Raji (cell line): ENCODE data around the gene POU6F2.

Source experiments
- POLR2A ChIP-seq: IDR thresholded peaks from 2 replicates; pipeline ENCODE4 v1.6.1; 2011; ENCODE audit warnings: low read depth, low read length, control low read depth; ENCODE audit not compliant: insufficient read depth

Gene POU6F2

DNA sequence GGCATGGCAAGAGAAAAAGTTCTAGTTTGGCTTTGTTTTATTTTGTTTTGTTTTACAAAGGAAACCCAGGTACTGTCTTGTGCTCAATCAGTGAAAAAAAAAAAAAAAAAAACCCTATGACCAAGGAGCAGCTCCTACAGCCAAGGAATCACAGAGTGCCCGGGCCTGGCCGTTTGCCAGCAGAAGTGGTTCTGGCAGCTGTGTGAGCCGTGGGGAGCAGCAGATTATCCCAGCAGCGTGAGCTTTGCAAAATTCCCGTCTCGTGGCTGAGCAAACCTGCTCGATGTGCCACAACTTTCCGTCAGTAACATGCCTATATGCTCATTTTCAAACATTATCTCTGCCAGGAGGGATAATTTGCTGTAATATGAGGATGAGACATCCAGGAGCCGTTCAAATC lies 293.7 kb downstream of the POU6F2 start:
- TF ChIP-seq POLR2A, result no peak

DNA sequence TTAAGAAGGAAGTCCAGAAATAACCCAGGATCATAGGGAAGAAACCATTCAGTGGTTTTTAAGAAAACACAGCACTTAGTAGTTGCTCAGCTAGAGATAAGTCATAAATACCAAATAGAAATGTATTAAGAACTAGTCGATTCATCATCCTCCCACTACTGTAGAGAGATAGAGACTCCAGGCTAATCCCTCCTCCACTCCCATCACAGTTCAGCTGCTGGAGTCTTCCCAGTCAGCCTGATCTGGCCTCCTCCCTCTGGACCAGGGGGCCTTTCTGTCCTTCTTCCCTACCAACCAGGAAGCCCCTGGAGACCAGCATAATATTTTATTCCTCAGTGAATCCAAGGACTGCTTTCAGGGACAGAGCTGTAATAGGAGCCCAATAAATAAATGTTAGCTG lies 294.4 kb downstream of the POU6F2 start:
- no peak for TF ChIP-seq POLR2A

DNA sequence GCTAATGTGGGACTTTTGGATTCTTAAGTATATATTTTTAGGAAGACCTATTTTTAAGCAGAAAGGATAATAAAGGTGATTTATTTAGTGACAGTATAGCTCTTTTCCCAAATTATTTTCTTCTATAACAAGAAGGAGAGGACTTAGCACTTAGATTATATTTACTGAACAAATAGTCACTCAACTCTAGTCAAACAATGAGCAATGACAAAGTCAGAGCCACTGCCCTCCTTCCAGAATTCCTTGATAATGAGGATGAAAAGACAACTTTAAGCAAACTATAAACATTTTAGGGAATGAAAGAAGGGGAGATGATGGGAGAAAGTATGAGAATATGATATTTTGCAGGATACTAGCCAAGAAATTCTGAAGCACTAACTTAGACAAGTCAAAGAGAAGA lies 295.0 kb downstream of the POU6F2 start:
- TF ChIP-seq POLR2A, result no peak

DNA sequence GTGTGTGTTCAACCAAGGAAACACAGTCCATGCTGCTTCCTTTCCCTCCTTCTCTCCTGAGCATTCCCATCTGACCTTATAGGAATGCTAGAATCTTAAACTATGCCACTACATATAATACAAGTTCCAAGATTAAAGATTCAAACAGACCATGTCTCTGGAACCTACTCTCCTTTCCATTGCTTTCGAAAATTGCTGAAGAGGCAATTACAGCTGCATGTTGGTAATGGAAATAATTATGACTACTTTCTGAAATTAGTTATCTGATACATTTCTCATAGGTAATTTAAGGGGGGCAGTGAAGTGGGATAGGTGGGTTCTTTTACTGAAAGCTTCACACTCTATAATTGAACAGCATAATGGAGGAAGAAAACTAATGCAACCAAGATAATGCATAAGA lies 302.6 kb downstream of the POU6F2 start:
- no peak for TF ChIP-seq POLR2A

DNA sequence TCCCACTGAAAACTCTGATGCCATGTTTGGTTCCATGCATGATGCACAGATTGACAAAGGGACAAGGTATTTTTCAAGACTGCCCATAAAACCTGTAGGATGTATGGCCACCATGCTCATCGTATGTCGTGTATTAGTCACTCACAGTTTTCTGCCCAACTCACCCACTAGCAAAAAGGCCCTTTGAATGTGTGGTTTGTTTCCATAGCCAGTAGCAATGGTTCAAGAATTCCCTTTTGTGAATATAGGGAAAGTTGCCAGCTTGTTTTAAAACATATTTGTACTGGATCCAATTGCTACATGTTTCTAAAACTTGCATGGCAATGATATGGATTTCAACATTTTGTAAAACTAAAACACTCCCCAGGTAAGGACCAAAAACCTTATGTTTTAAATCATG lies 307.5 kb downstream of the POU6F2 start:
- no peak for TF ChIP-seq POLR2A

DNA sequence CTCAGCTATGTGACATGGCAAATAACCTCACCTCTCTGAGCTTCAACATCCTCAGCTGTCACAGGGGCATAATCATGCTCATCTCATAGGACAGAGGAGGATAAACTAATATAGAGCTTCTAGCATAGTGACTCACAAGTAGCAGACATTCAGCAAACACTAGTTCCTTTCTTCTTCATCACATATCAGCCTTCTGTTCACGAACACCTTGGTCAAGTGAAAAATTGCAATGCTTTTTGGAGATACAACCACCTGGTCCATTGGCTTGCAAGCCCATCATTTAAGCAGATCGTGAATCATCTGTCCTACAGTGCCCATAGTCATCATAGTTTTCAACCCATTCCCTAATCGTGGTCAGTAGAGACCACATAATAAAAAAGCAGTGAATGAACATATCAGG lies 310.6 kb downstream of the POU6F2 start:
- TF ChIP-seq POLR2A, result no peak

DNA sequence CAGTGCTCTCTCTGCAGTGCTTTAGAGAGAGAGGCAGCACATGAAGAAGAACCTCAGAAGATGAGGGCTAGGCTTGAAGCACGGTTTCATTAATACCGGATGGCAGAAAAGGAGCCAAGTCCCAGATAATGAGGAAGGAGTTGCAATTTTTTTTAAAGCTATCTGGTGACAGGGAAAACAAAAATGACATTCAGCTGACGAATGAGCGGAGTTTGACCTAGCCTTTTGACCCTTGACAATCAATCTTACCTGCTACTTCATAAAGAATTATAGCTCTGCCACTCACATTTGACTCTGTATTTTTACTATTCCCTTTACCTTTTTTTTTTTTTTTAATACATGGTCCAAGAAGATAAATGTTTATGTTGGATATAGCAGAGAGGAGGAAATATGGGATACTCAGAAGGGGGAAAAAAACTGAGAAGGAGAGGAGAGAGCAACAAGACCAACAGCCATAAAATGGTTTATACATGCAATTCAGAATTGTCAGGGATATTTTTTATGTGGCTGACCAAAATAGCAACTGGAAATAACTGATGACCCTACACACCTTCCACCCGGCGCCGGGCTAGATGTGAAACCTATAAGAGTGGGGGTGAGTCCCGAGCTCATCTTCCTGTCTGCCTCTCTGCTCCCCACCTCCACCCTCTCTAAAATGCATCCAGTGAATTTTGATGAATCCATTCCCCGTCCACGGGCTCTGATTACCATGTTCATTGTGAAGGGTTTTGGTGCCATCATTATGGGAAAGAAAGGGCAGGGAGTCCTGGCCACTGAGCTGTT lies 314.1 kb downstream of the POU6F2 start:
- no peak for TF ChIP-seq POLR2A

DNA sequence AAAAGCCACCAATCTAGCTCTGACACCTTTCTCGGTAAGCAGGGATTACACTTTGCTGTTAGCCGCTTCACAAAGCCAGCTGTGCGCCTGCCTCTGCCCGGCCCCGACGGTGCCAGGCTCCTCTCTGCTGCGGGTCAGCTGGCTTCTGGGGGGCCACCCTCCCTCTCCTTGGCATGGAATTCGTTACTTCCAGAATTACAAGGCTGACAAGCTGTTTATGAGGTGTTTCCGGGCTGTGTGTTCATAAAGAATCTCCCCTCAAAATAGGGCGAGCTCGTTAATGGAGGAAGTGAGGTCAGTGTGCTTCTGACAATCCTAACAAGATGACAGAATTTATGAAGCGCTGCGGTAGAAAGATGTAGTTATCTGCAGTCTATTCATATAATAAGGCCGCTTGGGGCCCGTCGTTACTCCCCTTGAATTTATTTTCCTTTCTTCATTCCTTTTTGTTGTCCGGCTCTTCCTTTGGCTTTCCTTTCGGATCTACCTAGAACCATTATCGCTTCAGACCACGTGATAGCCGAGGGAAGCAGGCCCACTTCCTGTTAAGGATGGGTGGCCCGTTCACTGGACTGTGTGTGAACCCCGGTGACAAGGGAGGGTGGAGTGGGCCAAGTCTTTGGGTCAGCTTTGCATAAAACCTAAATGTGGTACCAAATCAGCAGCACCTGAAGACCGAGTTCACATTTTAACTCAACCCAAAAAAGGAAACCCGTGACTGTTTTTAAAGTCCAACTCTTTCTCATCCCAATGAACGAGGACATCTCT lies 315.5 kb downstream of the POU6F2 start:
- no peak for TF ChIP-seq POLR2A

DNA sequence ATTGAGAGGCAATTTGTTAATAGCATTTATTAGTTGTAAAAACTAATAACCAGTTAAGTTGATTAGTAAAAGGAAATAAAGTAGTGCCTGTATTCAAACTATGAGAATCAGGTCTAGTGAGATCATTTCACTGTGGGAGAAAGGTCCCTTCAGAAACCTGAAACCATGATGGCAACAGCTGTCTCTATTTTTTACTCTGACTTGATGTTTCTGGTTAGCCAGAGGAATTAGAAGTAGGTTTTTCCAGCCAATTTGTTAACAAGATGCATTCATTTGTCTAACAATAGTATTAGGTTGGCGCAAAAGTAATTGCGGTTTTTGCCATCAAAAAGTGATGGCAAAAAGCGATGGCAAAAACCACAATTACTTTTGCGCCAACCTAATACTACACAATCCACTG lies 316.3 kb downstream of the POU6F2 start:
- TF ChIP-seq POLR2A, result no peak

DNA sequence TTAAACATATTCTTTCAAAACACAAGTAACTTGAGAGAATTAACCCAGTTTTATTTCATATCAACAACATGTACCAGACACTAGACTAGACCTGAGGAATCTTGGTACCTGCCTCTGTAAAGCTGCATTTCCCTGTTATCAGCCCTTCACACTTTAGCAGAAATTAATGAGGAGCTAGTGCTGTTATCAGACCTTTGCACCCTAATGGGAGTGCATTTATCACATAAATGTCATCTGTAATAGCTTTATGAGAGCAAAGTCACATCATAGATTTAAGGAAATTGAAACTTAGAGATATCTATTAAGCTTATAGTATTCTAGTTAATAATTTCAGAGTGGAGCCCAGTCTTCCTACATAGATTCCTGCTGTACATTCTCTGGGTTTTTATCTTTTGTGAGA lies 318.1 kb downstream of the POU6F2 start:
- TF ChIP-seq POLR2A, result no peak

DNA sequence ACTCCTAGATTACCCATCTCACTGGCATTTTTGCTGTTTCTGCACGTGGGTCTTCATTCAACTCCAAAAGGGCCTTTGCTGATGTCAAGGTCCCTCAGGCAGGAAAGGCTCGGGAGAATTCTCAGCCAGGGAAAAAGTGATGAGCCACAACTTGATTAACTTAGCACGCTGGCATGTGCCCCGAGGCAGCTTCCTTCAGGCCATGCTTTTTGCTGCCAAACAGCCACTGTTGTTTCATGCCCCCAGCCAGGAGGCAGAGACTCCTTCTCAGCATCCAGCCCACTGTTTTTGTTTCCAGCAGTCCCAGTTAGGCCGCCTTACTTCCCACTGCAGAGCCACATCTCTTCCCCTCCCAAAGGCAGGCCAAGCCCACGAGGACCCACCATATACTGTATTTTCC lies 322.0 kb downstream of the POU6F2 start:
- TF ChIP-seq POLR2A, result no peak

DNA sequence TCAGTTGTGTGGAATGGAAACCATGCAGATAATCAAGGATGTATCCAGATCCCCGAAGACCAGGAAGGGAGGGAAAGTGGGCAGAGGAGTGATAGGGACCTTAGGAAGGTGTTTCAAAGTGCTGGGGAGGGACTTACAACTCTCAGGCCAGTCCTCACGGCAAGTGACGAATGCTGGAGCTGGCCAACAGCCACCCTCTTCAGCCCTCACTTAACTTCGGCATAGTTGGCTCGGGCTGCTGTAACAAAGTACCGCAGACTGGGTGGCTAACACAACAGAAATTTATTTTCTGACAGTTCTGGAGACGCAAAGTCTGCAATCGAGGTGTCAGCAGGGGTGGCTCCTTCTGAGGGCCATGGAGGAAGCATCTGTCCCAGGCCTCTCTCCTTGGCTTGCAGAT lies 322.6 kb downstream of the POU6F2 start:
- TF ChIP-seq POLR2A, result no peak

DNA sequence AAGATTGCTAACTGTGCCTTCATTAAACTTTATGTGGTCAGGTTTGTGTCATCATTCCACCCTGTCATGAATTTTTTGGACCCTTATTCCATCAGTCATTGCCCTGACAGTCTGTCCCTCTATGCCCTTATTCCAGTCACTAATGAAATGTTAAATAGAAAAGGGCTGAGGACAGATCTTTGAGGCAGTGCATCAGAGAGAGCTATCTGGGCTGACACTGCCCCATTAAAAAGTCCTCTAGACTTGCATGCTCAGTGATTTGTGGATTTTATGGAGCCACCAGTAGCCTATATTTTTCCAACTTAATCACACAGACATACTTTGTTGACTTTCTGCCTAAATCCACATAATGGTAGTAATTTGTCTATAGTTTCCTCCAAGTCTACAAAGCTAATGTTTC lies 323.8 kb downstream of the POU6F2 start:
- TF ChIP-seq POLR2A, result no peak

DNA sequence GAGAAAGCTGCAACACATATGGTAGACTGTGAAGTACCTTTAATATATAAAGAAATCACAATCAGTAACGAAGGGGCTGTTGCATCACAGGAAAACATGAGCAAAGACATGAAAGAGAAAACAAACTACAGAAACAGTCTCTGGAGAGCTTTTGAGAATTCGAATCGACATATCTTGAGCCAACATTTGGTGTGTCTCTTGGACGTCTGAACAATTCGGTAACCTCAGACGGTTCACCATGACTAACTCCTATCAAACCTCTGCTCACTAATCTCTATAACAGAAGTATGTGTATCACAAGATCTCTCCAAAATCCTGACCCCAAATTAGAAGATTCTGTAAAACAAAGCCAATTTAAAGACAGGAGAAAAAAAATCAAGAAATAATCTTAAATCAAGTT lies 326.5 kb downstream of the POU6F2 start:
- TF ChIP-seq POLR2A, result no peak

DNA sequence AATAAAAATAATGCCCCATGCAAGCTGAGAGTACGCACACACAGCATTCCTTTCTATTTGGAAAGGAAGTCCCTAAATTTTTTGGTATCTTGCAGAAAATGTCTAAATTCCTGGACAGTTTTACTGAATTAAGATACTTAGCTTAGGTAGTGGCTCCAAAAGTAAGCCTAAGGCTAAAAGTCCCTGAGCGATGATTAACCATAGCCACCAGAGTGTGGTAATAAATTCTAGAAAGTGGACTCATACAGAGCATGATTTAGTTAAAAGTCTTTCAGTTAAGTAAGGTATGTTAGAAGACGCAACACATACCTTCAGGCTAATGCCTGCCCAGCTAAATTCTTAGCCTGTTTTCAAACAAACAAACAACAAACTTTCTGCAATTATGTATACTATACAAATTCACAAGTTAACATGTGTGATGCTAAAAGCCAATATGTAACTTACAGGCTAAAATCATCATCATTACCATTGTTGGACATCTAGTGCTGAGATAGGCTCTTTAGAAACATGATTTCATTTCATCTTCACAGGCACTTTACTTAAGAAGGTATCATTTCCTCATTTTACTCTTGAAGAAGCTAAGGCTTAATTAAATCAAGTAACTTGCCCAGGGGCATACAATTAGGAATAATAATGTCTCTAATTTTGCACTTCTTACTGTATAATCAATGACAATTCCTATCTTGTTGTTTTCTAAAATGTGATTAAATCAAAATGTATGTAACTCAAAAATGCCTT lies 327.1 kb downstream of the POU6F2 start:
- no peak for TF ChIP-seq POLR2A
